Astrocyte (in vitro differentiated cells and primary cell): ENCODE measurements around the gene R3HDML.

Experiments
- EZH2 ChIP-seq: IDR thresholded peaks from 2 replicates; pipeline ENCODE4 v1.6.1; 2012; ENCODE audit warnings: mild to moderate bottlenecking, low read length, inconsistent platforms; ENCODE audit not compliant: insufficient read depth
- TF ChIP-seq, protein P1 (sequence below): IDR thresholded peaks from 2 replicates; pipeline ENCODE4 v1.5.1; 2011; ENCODE audit warnings: low read depth, mild to moderate bottlenecking, inconsistent platforms, low read length, moderate library complexity; ENCODE audit not compliant: insufficient read depth

- TF ChIP-seq, protein P1, sequence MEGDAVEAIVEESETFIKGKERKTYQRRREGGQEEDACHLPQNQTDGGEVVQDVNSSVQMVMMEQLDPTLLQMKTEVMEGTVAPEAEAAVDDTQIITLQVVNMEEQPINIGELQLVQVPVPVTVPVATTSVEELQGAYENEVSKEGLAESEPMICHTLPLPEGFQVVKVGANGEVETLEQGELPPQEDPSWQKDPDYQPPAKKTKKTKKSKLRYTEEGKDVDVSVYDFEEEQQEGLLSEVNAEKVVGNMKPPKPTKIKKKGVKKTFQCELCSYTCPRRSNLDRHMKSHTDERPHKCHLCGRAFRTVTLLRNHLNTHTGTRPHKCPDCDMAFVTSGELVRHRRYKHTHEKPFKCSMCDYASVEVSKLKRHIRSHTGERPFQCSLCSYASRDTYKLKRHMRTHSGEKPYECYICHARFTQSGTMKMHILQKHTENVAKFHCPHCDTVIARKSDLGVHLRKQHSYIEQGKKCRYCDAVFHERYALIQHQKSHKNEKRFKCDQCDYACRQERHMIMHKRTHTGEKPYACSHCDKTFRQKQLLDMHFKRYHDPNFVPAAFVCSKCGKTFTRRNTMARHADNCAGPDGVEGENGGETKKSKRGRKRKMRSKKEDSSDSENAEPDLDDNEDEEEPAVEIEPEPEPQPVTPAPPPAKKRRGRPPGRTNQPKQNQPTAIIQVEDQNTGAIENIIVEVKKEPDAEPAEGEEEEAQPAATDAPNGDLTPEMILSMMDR: no peak
- TF ChIP-seq EZH2: no peak
Measured at GRCh38 chr20:44356353-44356723, 19.5 kb downstream of the R3HDML start.
